Peyer's patch (tissue), 4 donors: ENCODE measurements around the gene APBA1.

Source experiments
- CTCF ChIP-seq, 6 experiments: fragments of 450-650 bp in 4 of 6; fragments of 200-600 bp in 2 of 6; sonication (generic) in 1 of 6; IDR thresholded peaks; one replicate each; pipeline ENCODE4 v1.5.1; 2017 to 2019; ENCODE audit warnings: antibody characterized with exemption in 6 of 6, mild to moderate bottlenecking in 3 of 6, moderate library complexity in 1 of 6
- POLR2A ChIP-seq, 2 donors: fragments of 450-650 bp; IDR thresholded peaks; one replicate each; pipeline ENCODE4 v1.5.1; 2017; ENCODE audit warnings: antibody characterized with exemption in 2 of 2, mild to moderate bottlenecking in 2 of 2, moderate library complexity in 2 of 2

GRCh38 chr9:69546265-69546664 lies 125.9 kb downstream of the APBA1 start:
- TF ChIP-seq POLR2A (IDR thresholded peaks at IDR 0.05) (no peak), CTCF (IDR thresholded peaks at IDR 0.05) (peak in 2 of 6 experiments; percentile 5 to 8)
